ENCODE data around the gene TAL1. TPM values are rescaled to one million over a fixed set of nuclear protein-coding genes. Genes with fewer than 3 reads are reported as not detected.

The TAL1 gene
- total and polyA plus RNA-seq, 2 experiments from 2014 or later = not detected

DNA sequence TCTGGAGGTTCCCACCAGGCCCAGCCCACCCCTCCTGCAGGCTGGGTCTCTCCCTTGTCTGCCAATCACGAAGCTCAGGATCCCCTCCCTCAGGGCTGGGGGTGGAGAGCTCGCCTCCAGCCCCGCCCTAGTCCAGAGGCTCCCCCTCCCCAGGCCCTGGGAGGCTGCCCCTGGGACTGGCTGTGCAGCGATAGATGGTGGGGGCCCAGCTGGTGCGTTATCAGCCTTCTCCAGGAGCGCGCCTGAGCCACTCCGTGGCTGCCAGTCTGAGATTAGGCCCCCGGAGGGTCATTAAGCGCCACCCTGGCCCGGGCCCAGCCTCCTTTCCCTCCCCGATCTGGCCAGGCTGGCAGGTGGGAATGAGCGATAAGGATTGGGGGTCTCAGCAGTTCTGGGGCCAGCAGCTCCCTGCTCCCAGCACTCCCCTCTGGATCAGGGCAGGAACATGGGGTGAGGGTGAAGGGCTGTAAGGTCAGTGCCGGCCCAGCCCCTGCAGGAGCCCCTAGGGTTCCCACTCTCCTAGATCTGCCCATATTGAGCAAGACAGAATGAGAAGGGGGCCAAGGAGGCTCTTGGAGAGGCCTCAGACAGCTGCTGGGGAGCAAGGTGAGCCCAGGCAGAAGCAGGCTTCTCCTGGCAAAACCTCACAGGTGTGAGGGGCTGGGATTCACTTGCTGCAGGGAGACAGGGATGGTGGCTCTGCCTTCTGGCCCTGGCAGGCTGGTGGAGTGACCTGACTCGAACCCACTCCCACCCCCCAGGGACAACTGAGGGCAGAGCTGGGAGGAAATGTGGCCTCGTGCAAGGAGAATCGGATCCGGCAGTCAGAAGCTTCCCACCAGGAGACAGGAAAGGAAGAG lies 50.7 kb downstream of the TAL1 start:
- Histone ChIP-seq H3F3A (replicated peaks; ENCODE audit: low read depth) (no peaks in the 10 kb centered on the region), H3K36me3 (ENCODE audit: insufficient read depth) (no peaks in the 10 kb centered on the region), H2AFZ (no peak overlapping the region), H3K27me3 (ENCODE audit: insufficient read depth) (peaks cover 15% of the 10 kb centered on the region), H3K27ac (ENCODE audit: low read depth) (no peak overlapping the region), H3K79me2 (replicated peaks; ENCODE audit: insufficient read depth) (no peaks in the 10 kb centered on the region), H4K20me1 (replicated peaks; ENCODE audit: insufficient read depth) (no peaks in the 10 kb centered on the region), H3K4me1 (ENCODE audit: insufficient read depth) (peaks cover 8% of the 10 kb centered on the region), H3K4me3 (no peak overlapping the region), H3K4me2 (peak overlapping the region; percentile 64), H3K9me2 (ENCODE audit: insufficient read depth) (no peaks in the 10 kb centered on the region)
- peaks cover 27% of the 10 kb centered on the region for H3K27me3 Mint-ChIP-seq (ENCODE audit: insufficient read depth, low read depth, poor library complexity)
- H3K36me3 Mint-ChIP-seq (ENCODE audit: low read depth) = no peaks in the 10 kb centered on the region; the same call in 2 of the 3 replicates
- H3K9me3 Mint-ChIP-seq = peaks cover 18% of the 10 kb centered on the region; the same call in 2 of the 3 replicates
- no peak overlapping the region for H3K4me3 Mint-ChIP-seq
- TF ChIP-seq, protein P1, sequence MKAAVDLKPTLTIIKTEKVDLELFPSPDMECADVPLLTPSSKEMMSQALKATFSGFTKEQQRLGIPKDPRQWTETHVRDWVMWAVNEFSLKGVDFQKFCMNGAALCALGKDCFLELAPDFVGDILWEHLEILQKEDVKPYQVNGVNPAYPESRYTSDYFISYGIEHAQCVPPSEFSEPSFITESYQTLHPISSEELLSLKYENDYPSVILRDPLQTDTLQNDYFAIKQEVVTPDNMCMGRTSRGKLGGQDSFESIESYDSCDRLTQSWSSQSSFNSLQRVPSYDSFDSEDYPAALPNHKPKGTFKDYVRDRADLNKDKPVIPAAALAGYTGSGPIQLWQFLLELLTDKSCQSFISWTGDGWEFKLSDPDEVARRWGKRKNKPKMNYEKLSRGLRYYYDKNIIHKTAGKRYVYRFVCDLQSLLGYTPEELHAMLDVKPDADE (IDR thresholded peaks at IDR 0.05) = no peak
- H3K4me1 Mint-ChIP-seq = peaks cover 24% of the 10 kb centered on the region
- peak; percentile 34 for DNase-seq (ENCODE audit: low spot score)
- ATAC-seq = peak; percentile 56
- no peak overlapping the region for H3K27ac Mint-ChIP-seq

DNA sequence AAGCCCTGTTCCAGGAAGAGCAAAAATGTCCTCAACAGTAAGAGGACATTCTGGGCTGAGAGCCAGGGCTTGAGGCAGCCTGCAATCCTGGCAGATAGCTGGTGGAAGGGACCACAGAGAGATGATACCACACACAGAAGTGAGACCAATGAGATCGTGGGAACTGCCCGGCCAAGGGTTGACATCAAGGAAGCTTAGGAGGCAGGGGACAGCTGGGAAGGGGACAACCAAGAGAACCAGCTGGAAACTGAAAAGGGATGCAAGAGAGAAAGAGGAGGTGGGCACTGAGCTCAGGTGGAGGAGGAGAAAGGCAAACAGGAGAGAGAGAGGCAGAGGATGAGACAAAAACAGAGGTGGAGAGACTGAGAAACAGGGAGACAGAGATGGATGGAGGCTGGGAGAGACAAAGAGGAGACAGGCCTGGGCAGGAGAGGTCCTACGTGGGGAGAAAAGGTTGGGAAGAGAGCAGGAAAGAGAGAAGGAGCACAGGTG lies 51.4 kb downstream of the TAL1 start:
- H3K9me3 Mint-ChIP-seq = peaks cover 16% of the 10 kb centered on the region; the same call in 2 of the 3 replicates
- H3K4me3 Mint-ChIP-seq = 0 out of 3 replicates have a peak overlapping the region, but pooled peaks have one; percentile 10
- no peaks in the 10 kb centered on the region for H3K36me3 ChIP-seq (ENCODE audit: insufficient read depth)
- H3K27me3 Mint-ChIP-seq (ENCODE audit: insufficient read depth, low read depth, poor library complexity) = peaks cover 26% of the 10 kb centered on the region
- no peaks in the 10 kb centered on the region for H3K9me2 ChIP-seq (ENCODE audit: insufficient read depth)
- H3K4me3 ChIP-seq = no peak overlapping the region
- H3K4me1 ChIP-seq (ENCODE audit: insufficient read depth) = peaks cover 8% of the 10 kb centered on the region
- H3K36me3 Mint-ChIP-seq (ENCODE audit: low read depth) = no peaks in the 10 kb centered on the region; the same call in 2 of the 3 replicates
- no peak overlapping the region for H2AFZ ChIP-seq
- peak overlapping the region; percentile 64; the same call in 1 of the 2 replicates for H3K4me2 ChIP-seq
- no peaks in the 10 kb centered on the region for H3F3A ChIP-seq (replicated peaks; ENCODE audit: low read depth)
- no peaks in the 10 kb centered on the region for H4K20me1 ChIP-seq (replicated peaks; ENCODE audit: insufficient read depth)
- no peak overlapping the region for H3K27ac ChIP-seq (ENCODE audit: low read depth)
- no peak for TF ChIP-seq NANOG (IDR thresholded peaks at IDR 0.05; ENCODE audit: borderline replicate concordance)
- TF ChIP-seq, protein P2, sequence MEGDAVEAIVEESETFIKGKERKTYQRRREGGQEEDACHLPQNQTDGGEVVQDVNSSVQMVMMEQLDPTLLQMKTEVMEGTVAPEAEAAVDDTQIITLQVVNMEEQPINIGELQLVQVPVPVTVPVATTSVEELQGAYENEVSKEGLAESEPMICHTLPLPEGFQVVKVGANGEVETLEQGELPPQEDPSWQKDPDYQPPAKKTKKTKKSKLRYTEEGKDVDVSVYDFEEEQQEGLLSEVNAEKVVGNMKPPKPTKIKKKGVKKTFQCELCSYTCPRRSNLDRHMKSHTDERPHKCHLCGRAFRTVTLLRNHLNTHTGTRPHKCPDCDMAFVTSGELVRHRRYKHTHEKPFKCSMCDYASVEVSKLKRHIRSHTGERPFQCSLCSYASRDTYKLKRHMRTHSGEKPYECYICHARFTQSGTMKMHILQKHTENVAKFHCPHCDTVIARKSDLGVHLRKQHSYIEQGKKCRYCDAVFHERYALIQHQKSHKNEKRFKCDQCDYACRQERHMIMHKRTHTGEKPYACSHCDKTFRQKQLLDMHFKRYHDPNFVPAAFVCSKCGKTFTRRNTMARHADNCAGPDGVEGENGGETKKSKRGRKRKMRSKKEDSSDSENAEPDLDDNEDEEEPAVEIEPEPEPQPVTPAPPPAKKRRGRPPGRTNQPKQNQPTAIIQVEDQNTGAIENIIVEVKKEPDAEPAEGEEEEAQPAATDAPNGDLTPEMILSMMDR (conservative IDR thresholded peaks at IDR 0.05; ENCODE audit: low read depth in 2 of 2) = no peak
- no peak for TF ChIP-seq POLR2AphosphoS5 (IDR thresholded peaks at IDR 0.05; ENCODE audit: low read depth)
- no peak for TF ChIP-seq ZNF331 (CRISPR knock-in tag; IDR thresholded peaks at IDR 0.05; ENCODE audit: low read depth)
- TF ChIP-seq, protein P3, sequence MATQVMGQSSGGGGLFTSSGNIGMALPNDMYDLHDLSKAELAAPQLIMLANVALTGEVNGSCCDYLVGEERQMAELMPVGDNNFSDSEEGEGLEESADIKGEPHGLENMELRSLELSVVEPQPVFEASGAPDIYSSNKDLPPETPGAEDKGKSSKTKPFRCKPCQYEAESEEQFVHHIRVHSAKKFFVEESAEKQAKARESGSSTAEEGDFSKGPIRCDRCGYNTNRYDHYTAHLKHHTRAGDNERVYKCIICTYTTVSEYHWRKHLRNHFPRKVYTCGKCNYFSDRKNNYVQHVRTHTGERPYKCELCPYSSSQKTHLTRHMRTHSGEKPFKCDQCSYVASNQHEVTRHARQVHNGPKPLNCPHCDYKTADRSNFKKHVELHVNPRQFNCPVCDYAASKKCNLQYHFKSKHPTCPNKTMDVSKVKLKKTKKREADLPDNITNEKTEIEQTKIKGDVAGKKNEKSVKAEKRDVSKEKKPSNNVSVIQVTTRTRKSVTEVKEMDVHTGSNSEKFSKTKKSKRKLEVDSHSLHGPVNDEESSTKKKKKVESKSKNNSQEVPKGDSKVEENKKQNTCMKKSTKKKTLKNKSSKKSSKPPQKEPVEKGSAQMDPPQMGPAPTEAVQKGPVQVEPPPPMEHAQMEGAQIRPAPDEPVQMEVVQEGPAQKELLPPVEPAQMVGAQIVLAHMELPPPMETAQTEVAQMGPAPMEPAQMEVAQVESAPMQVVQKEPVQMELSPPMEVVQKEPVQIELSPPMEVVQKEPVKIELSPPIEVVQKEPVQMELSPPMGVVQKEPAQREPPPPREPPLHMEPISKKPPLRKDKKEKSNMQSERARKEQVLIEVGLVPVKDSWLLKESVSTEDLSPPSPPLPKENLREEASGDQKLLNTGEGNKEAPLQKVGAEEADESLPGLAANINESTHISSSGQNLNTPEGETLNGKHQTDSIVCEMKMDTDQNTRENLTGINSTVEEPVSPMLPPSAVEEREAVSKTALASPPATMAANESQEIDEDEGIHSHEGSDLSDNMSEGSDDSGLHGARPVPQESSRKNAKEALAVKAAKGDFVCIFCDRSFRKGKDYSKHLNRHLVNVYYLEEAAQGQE (IDR thresholded peaks at IDR 0.05; ENCODE audit: unreplicated experiment) = no peak
- TF ChIP-seq JUNB (IDR thresholded peaks at IDR 0.05; ENCODE audit: unreplicated experiment) = no peak
- TF ChIP-seq, protein P1 (IDR thresholded peaks at IDR 0.05) = no peak
- no peak for TF ChIP-seq ZNF114 (CRISPR knock-in tag; IDR thresholded peaks at IDR 0.05)
- TF ChIP-seq STAT1 (IDR thresholded peaks at IDR 0.05; ENCODE audit: unreplicated experiment) = no peak
- no peak for TF ChIP-seq EZH2phosphoT487 (IDR thresholded peaks at IDR 0.05; ENCODE audit: unreplicated experiment)
- H3K79me2 ChIP-seq (replicated peaks; ENCODE audit: insufficient read depth) = no peaks in the 10 kb centered on the region
- H3K4me1 Mint-ChIP-seq = peaks cover 24% of the 10 kb centered on the region
- no peak overlapping the region for H3K27ac Mint-ChIP-seq
- H3K27me3 ChIP-seq (ENCODE audit: insufficient read depth) = peaks cover 15% of the 10 kb centered on the region
- ATAC-seq (no peak), DNase-seq (ENCODE audit: low spot score) (no peak)
